Urothelium cell line (cell line): Measurements from ENCODE around the gene TBC1D22A.
"Not testable (repeated sequence)": the region's sequence is repeated elsewhere in the genome, so short reads cannot be mapped to it uniquely, and the experiment has no call there.

ENCODE experiments used
- DNase-seq: peaks from one replicate; pipeline ENCODE4 v3.0.0; 2011; ENCODE audit warnings: low spot score, mixed read lengths
- FAIRE-seq: peaks from 2 replicates; lab custom pipeline; 2011; peaks lifted over from hg19 to GRCh38; lab: Jason Lieb, UNC

The TBC1D22A gene

DNA sequence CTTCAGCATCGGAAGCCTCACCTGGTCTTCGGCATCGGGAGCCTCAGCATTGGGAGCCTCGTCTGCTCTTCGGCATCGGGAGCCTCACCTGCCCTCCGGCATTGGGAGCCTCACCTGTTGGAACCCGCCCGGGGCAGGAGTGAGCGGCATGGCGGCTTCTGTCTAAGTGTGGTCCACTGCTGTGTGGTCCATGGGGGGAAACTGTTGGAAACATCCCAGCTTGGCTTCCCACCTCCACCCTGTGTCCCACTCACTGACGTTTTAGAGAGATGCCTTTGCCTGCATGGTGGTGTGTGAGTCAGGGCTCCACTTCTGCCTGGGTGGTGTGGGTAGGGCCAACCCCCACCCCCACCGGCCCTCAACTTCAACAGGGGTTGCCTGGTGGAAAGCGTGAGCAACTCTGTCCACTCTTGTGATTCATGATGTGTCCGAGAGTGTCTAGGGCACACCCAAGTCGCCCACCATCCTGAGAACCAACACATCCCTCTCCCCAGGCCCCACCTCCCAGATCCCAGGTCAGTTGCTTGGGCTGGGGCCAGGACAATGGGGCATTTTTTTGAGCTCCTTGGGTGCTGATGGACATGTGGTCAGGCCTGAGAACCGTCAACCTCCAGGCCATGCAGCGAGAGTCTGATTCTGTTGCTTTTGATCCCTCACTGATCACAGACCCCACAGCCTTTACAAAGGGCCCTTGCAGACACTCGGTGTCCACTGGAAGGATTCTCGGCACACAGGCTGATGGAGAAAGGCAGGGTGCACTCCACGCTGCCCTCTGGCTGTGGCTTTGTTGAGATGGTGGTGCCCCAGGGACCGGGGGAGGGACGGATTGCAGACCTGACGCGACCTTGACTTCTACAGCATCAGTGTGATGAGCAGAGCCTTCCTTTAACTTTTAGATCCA is 406.7 kb downstream of the TBC1D22A start:
- DNase-seq: peak; percentile 34
- no peak for FAIRE-seq

DNA sequence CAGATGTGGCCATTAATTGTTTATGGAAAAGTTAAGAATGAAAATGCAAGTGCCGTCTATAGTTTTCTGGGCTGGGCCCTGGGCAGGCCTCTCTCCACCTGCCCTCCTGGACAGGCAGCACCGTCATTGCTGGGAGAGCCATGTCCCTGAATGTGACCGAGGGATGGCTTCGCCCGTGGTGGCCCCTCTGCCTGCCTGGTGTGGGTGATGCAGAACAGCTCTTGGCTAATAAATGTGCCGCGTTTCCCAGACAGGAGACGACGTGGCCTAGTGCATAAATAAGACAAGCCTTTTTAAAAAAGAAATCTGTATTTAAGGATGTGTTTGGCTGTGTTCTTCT is 407.3 kb downstream of the TBC1D22A start:
- FAIRE-seq (no peak), DNase-seq (no peak)

DNA sequence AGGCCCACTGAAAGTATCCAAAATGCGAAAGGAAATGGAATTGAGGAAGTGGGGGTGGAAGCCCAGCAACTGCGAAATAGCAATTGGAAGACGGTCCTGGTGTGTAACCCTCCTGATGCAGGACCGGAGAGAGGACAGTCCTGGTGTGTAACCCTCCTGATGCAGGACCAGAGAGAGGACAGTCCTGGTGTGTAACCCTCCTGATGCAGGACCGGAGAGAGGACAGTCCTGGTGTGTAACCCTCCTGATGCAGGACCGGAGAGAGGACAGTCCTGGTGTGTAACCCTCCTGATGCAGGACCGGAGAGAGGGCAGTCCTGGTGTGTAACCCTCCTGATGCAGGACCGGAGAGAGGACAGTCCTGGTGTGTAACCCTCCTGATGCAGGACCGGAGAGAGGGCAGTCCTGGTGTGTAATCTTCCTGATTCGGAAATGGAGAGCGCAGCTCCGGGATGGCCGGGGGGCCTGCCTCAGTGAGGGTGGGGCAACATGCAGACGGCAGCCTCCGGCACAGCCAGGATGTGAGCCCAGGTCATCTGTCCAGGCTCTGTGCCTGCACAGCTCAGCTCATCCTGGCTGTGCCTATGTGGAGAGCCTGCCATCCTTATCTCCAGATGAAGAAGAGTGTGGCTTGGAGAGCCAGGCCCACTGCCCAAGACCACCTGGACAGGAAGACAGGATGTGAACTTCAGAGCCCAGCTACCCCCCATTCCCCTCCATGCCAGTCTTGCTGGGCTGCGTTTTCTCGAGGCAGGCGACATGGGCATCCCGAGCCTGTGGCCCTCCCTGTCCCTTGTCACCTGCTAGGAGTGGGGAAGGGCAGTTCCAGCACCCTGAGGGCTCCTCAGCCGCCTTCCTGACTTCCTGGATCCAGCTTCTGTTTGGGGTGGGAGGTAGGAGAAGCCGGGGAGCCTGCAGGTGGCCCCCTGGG is 408.3 kb downstream of the TBC1D22A start:
- DNase-seq, FAIRE-seq: not testable (repeated sequence)

- no peak for DNase-seq
- FAIRE-seq: no peak
These were observed 409.2 kb downstream of the TBC1D22A start for GRCh38 chr22:47171441-47172221.

DNA sequence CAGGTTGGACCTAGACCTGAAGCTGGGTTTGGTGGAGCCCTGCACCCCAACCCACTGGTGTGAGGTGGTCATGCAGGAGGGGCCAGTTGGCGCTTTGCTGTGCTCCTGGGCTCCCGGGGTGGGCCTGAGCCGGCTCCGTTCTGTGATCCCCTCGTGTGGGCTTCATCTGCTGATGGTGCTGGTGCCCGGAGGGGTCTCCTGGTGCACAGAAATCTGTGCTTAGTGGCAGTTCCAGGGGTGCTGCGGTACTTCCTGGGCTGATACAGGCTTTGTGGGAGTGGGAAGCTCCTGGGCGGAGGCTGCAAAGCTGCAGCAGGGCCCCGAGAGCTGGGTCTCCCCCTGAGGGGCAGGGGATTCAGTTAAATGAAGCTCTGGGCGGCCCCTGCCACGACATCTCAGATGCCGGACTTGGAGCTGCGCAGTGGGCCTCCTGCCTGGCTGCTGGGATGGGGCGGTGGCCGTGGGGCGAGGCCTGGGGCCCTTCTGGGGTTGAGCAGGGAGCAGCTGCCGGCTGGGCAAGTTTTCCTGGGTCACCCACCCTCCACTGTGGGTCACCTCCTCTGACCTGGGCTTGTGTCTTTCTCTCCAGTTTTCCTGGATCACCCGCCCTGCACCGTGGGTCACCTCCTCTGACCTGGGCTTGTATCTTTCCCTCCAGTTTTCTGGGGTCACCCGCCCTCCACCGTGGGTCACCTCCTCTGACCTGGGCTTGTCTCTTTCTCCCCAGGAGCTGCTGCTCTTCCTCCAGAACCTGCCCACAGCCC is 410.5 kb downstream of the TBC1D22A start:
- no peak for DNase-seq

GRCh38 chr22:47173535-47174021 is 411.1 kb downstream of the TBC1D22A start:
- FAIRE-seq (no peak), DNase-seq (no peak)

More for the DNA sequence above, 410.5 kb downstream of the TBC1D22A start:
- FAIRE-seq: no peak

DNA sequence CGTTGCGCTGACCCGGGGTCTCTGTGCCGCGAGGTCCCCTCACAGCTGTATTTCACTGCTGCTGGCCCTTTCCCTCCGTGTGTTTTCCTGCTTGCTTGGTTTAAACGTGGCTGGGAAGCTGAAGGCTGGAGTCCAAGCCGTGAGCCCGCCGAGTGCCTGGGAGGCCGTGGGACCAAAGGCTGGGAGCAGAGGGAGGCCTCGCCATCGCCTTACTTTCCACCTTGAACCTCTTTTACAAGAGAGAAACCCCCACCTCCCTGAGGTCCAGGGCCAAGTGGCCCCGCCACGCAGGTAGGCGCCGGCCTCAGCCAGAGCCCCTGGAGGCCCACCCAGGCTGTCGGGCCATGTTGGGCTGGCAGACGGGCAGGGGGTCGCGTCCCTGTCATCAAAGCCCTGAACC is 411.6 kb downstream of the TBC1D22A start:
- no peak for FAIRE-seq

GRCh38 chr22:47174671-47175112 is 412.2 kb downstream of the TBC1D22A start:
- no peak for DNase-seq

More for the DNA sequence above, 411.6 kb downstream of the TBC1D22A start:
- no peak for DNase-seq

GRCh38 chr22:47175151-47176025 is 412.9 kb downstream of the TBC1D22A start:
- FAIRE-seq: no peak

More at GRCh38 chr22:47174671-47175112, 412.2 kb downstream of the TBC1D22A start:
- FAIRE-seq: no peak

DNA sequence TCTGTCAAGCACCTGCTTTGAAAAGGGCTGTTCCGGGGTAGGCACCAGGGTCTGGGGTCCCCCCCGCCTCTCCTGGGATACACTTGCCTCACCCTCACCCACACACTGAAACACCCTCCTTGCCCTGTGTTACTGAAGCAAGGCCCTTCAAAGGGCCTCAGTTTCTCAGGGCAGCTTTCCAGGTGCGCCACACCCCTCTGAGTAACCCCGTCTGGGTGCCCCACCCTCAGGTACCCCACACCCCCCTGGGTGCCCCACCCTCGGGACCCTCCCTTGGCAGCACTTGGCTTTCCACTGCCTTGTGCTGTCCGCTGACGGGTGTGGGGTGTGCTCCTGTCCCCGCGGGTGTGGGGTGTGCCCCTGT is 413.6 kb downstream of the TBC1D22A start:
- FAIRE-seq: no peak
- no peak for DNase-seq

More at GRCh38 chr22:47175151-47176025, 412.9 kb downstream of the TBC1D22A start:
- DNase-seq: no peak

- no peak for FAIRE-seq
- no peak for DNase-seq
These were observed 414.3 kb downstream of the TBC1D22A start for GRCh38 chr22:47176573-47177333.

GRCh38 chr22:47177334-47177815 is 414.9 kb downstream of the TBC1D22A start:
- FAIRE-seq (no peak), DNase-seq (no peak)

DNA sequence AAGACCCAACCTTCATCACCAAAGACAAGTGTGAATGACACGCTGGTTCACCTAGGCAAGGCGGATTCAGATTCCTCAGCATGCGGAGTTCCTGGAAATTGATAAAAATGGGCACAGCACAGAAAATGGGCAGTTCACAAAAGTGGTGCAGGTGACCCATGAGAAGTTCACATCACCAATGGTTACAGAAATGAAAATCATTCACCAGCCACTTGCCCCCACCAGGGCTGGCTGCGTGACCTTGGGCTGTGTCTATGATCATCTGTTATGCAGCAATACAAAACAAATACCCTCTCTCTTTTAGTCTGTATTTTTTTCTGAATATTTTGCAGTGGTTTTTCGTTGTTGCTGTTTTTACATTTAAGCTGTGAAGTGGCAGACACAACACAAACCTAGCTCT is 415.9 kb downstream of the TBC1D22A start:
- FAIRE-seq: no peak

GRCh38 chr22:47180796-47181195 is 418.3 kb downstream of the TBC1D22A start:
- FAIRE-seq: no peak
- no peak for DNase-seq

More for the DNA sequence above, 415.9 kb downstream of the TBC1D22A start:
- DNase-seq: no peak

DNA sequence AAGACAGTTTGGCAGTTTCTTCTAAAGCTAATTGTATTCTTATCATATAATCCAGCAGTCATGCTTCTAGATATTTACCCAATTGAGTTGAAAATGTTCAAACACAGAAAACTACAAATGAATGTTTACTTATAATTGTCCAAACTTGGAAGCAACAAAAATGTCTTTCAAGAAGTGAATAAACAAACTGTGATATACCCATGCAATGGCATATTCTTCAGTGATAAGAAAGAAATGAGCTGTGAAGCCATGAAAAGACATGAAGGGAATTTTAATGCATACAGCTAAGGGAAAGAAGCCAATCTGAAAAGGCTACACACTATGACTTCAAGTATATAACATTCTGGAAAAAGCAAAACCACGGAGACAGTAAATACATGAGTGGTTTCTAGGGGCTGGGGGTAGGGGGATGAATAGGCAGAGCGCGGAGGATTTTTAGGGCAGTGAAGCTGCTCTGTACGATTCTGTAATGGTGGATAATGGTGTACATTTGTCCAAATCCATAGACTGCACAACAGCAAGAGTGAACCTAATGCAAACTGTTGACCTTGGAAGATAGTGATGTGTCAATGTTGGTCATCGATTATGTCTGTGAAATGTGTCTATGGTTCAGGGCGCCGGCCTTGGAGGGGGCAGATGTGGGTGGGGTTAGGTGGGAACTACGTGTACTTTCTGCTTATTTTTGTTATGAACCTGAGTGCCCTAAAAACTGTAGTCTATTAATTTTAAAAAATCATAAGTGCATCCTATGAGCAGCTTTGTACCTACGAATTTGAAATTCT is 424.9 kb downstream of the TBC1D22A start:
- no peak for DNase-seq
- no peak for FAIRE-seq

GRCh38 chr22:47188261-47189055 is 426.0 kb downstream of the TBC1D22A start:
- FAIRE-seq: no peak
- DNase-seq: no peak
